Endothelial cell of umbilical vein (primary cell): ENCODE results near the gene MFSD6L. TPM values are rescaled to one million over a fixed set of nuclear protein-coding genes. Genes with fewer than 3 reads are reported as not detected.

Source experiments
- BruUV-seq: library from RNA; stranded (reverse); fragments of 400-500 nt; replicated peaks from 2 replicates; lab custom pipeline; 2021; lab: Mats Ljungman, UMichigan
- CTCF ChIA-PET: fragments of 300-600, 350-600 bp; sonication (Branson Sonifier 250); formaldehyde crosslinking; loops from one replicate; lab custom pipeline; 2021; ENCODE audit warnings: antibody characterized with exemption, inconsistent platforms; lab: Charles Lee
- POLR2A ChIA-PET: fragments of 300-600, 350-600 bp; sonication (Branson Sonifier 250); formaldehyde crosslinking; loops from one replicate; lab custom pipeline; 2021; ENCODE audit warnings: antibody characterized with exemption, inconsistent platforms; lab: Charles Lee
- DNase-seq: peaks from one replicate; pipeline ENCODE4 v3.0.0-alpha.2; 2011; ENCODE audit warnings: low read depth, low spot score
- FAIRE-seq: peaks from 2 replicates; lab custom pipeline; 2011; peaks lifted over from hg19 to GRCh38; lab: Jason Lieb, UNC
- H2AFZ ChIP-seq: 2 replicates; pipeline ENCODE4 v1.6.0; 2012; ENCODE audit warnings: low read depth, low read length, control low read depth, inconsistent platforms
- H3K27ac ChIP-seq: 2 replicates; pipeline ENCODE4 v1.5.1; 2011; ENCODE audit warnings: low read depth, mild to moderate bottlenecking, control low read depth, low read length, moderate library complexity; ENCODE audit not compliant: insufficient read depth
- H3K27me3 ChIP-seq, 2 experiments: 2 replicates each; pipeline versions ENCODE4 v1.6.0 to v1.6.1; 2011; ENCODE audit warnings: low read length in 2 of 2, mixed read lengths in 1 of 2; ENCODE audit not compliant: control insufficient read depth in 2 of 2, insufficient read depth in 2 of 2
- H3K36me3 ChIP-seq, 2 experiments: 2 replicates in 1 of 2; 3 replicates in 1 of 2; pipeline ENCODE4 v1.5.1; 2011; ENCODE audit warnings: low read length in 2 of 2, mild to moderate bottlenecking in 1 of 2, moderate library complexity in 1 of 2; ENCODE audit not compliant: control insufficient read depth in 2 of 2, insufficient read depth in 2 of 2; ENCODE audit errors: extremely low read depth in 1 of 2
- H3K4me1 ChIP-seq: 3 replicates; pipeline ENCODE4 v1.5.1; 2011; ENCODE audit warnings: mild to moderate bottlenecking, low read length; ENCODE audit not compliant: control insufficient read depth, insufficient read depth; ENCODE audit errors: extremely low read depth
- H3K4me2 ChIP-seq: 2 replicates; pipeline ENCODE4 v1.6.1; 2011; ENCODE audit warnings: low read length, control low read depth, mixed read lengths; ENCODE audit not compliant: insufficient read depth
- H3K4me3 ChIP-seq, 3 experiments: fragments of 200-600 bp in 1 of 3; sonication (generic), shearing (Covaris generic) in 1 of 3; replicated peaks in 1 of 3; 2 replicates each; pipeline ENCODE4 v1.5.1; 2011 to 2016; ENCODE audit warnings: control low read depth in 3 of 3, low read length in 3 of 3, mild to moderate bottlenecking in 2 of 3, inconsistent platforms in 1 of 3, low read depth in 1 of 3, moderate library complexity in 1 of 3; ENCODE audit not compliant: insufficient read depth in 1 of 3
- H3K79me2 ChIP-seq: 2 replicates; pipeline ENCODE4 v1.6.0; 2012; ENCODE audit warnings: low read length, inconsistent platforms; ENCODE audit not compliant: control insufficient read depth, insufficient read depth
- H3K9ac ChIP-seq: replicated peaks from 2 replicates; pipeline ENCODE3; 2011; ENCODE audit warnings: low read length, control low read depth; ENCODE audit not compliant: insufficient read depth; ENCODE audit errors: extremely low read depth
- H3K9me1 ChIP-seq: replicated peaks from 3 replicates; pipeline ENCODE4 v1.6.0; 2011; ENCODE audit warnings: mild to moderate bottlenecking, low read length; ENCODE audit not compliant: control insufficient read depth, insufficient read depth; ENCODE audit errors: extremely low read depth
- H3K9me3 ChIP-seq: replicated peaks from 2 replicates; pipeline ENCODE4 v1.5.1; 2012; ENCODE audit warnings: low read length, inconsistent platforms; ENCODE audit not compliant: control insufficient read depth, insufficient read depth
- H4K20me1 ChIP-seq: replicated peaks from 2 replicates; pipeline ENCODE3; 2011; ENCODE audit warnings: mild to moderate bottlenecking, low read length; ENCODE audit not compliant: control insufficient read depth, insufficient read depth; ENCODE audit errors: extremely low read depth
- EZH2 ChIP-seq: IDR thresholded peaks from 2 replicates; pipeline ENCODE4 v1.6.1; 2012; ENCODE audit warnings: borderline replicate concordance, low read depth, mild to moderate bottlenecking, moderate library complexity, low read length, inconsistent platforms; ENCODE audit not compliant: severe bottlenecking
- FOS ChIP-seq: IDR thresholded peaks from 2 replicates; pipeline ENCODE4 v1.6.1; 2011; ENCODE audit warnings: mild to moderate bottlenecking, low read length, moderate library complexity, borderline replicate concordance; ENCODE audit not compliant: insufficient read depth
- GATA2 ChIP-seq: IDR thresholded peaks from 2 replicates; pipeline ENCODE4 v1.7.0; 2011; ENCODE audit warnings: low read depth, mild to moderate bottlenecking, moderate library complexity, mixed read lengths, low read length; ENCODE audit not compliant: insufficient read length, insufficient read depth
- JUN ChIP-seq: IDR thresholded peaks from 2 replicates; pipeline ENCODE4 v1.6.1; 2011; ENCODE audit warnings: borderline replicate concordance, low read depth; ENCODE audit not compliant: insufficient read length, insufficient read depth
- MYC ChIP-seq: IDR thresholded peaks from one replicate; pipeline ENCODE4 v1.6.1; 2011; ENCODE audit warnings: mild to moderate bottlenecking, low read depth, low read length
- POLR2A ChIP-seq: IDR thresholded peaks from 2 replicates; pipeline ENCODE4 v1.6.1; 2012; ENCODE audit warnings: low read depth, mild to moderate bottlenecking, control low read depth, low read length
- POLR2AphosphoS5 ChIP-seq: IDR thresholded peaks from 2 replicates; pipeline ENCODE4 v1.6.1; 2012; ENCODE audit warnings: low read depth, mild to moderate bottlenecking, control low read depth, low read length, moderate library complexity; ENCODE audit not compliant: insufficient read depth
- dilution Hi-C: fragments of 300-500 bp; cut with MboI; formaldehyde crosslinking; loops from one replicate; pipeline ENCODE4 v1.15.0; 2019; ENCODE audit warnings: low sequenced_read_pairs; ENCODE audit not compliant: extremely low pct_ligation_motif_present
- intact Hi-C: fragments of 100-400 bp; cut with micrococcal nuclease; formaldehyde crosslinking; loops from one replicate; pipeline ENCODE4 v1.10.0; 2022
- polyA plus RNA-seq, 4 experiments: library from polyadenylated mRNA; depleted of rRNA in 3 of 4; stranded (reverse) in 3 of 4; unstranded in 1 of 4; fragments of >200 nt; gene quantifications; 2 replicates each; pipeline versions ENCODE4 v1.2.1 to v1.2.3, GENCODE V29; 2011 to 2012; ENCODE audit warnings: missing spikeins in 1 of 4
- total RNA-seq: library from RNA; stranded (reverse); gene quantifications from 2 replicates; pipeline ENCODE4 v1.2.3, GENCODE V29; 2021
- TF ChIP-seq, protein P1 (sequence below), 2 donors: IDR thresholded peaks; 1 replicate in 1 of 2; 2 replicates in 1 of 2; pipeline ENCODE4 v1.5.1; 2011; ENCODE audit warnings: low read length in 2 of 2, mild to moderate bottlenecking in 2 of 2, moderate library complexity in 2 of 2, control low read depth in 1 of 2, inconsistent platforms in 1 of 2, low read depth in 1 of 2; ENCODE audit not compliant: insufficient read depth in 1 of 2; ENCODE audit errors: extremely low read depth in 1 of 2
- TF ChIP-seq, protein P2 (sequence below): IDR thresholded peaks from 2 replicates; pipeline ENCODE4 v1.6.1; 2011; ENCODE audit not compliant: insufficient read depth, insufficient read length

The MFSD6L gene
- total and polyA plus RNA-seq, 2 donors (not counting 3 experiments of a cell fraction or from before 2014, with no cell fraction given) = not detected

DNA sequence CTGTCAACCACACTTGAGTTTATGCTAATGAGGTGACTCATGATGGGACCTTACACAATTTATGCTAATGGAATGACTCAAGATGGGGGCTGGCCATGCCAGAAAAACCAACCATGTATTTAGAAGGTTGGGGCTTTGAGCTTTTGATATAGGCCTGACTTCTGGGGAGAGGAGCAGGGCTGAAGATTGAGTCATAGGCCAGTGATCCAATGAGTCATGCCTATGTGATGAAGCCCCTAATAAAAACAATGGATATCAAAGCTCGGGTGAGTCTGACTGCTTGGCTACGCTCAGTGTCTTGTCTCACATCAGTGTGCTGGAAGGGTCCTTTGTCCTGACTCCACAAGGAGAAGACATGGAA, 7.3 kb downstream of the MFSD6L start:
- TF ChIP-seq, protein P1, sequence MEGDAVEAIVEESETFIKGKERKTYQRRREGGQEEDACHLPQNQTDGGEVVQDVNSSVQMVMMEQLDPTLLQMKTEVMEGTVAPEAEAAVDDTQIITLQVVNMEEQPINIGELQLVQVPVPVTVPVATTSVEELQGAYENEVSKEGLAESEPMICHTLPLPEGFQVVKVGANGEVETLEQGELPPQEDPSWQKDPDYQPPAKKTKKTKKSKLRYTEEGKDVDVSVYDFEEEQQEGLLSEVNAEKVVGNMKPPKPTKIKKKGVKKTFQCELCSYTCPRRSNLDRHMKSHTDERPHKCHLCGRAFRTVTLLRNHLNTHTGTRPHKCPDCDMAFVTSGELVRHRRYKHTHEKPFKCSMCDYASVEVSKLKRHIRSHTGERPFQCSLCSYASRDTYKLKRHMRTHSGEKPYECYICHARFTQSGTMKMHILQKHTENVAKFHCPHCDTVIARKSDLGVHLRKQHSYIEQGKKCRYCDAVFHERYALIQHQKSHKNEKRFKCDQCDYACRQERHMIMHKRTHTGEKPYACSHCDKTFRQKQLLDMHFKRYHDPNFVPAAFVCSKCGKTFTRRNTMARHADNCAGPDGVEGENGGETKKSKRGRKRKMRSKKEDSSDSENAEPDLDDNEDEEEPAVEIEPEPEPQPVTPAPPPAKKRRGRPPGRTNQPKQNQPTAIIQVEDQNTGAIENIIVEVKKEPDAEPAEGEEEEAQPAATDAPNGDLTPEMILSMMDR (IDR thresholded peaks at IDR 0.05; ENCODE audit: extremely low read depth in 1 of 2, insufficient read depth in 1 of 2, low read depth in 1 of 2, low read length in 2 of 2) = no peak
- TF ChIP-seq POLR2A = no peak
- TF ChIP-seq, protein P2, sequence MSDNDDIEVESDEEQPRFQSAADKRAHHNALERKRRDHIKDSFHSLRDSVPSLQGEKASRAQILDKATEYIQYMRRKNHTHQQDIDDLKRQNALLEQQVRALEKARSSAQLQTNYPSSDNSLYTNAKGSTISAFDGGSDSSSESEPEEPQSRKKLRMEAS = no peak
- TF ChIP-seq FOS = no peak
- TF ChIP-seq GATA2 = no peak
- no peak for TF ChIP-seq JUN
- no peak for TF ChIP-seq EZH2
- TF ChIP-seq MYC = no peak
- no peak for TF ChIP-seq POLR2AphosphoS5
- no peaks in the 10 kb centered on the region for H3K27me3 ChIP-seq
- H3K9me3 ChIP-seq = no peaks in the 10 kb centered on the region
- FAIRE-seq (no peak), DNase-seq (peak; percentile 2)
- H2AFZ ChIP-seq = no peak overlapping the region
- CTCF ChIA-PET = no interaction called here
- no peak overlapping the region for H3K27ac ChIP-seq
- H3K79me2 ChIP-seq = no peaks in the 10 kb centered on the region
- no peak overlapping the region for H3K4me2 ChIP-seq
- H3K9ac ChIP-seq = no peak overlapping the region
- no peaks in the 10 kb centered on the region for H3K9me1 ChIP-seq
- intact Hi-C loops = no loop called here
- no peaks in the 10 kb centered on the region for H3K4me1 ChIP-seq
- H3K36me3 ChIP-seq = no peaks in the 10 kb centered on the region
- POLR2A ChIA-PET = no interaction called here
- BruUV-seq = no TSS peak
- H3K4me3 ChIP-seq = no peak overlapping the region
- dilution Hi-C loops = no loop called here
- H4K20me1 ChIP-seq = no peaks in the 10 kb centered on the region
